Adrenal gland (tissue), 5 donors: Measurements from ENCODE around the gene GSTK1.

Source experiments
- POLR2A ChIP-seq, 2 donors: fragments of 450-650 bp; IDR thresholded peaks; one replicate each; pipeline ENCODE4 v1.6.1; 2017; ENCODE audit warnings: antibody characterized with exemption in 2 of 2, mild to moderate bottlenecking in 2 of 2, moderate library complexity in 1 of 2
- TF ChIP-seq, protein P1 (sequence below), 6 experiments: fragments of 450-650 bp in 4 of 6; fragments of 200-600 bp in 2 of 6; sonication (generic) in 1 of 6; IDR thresholded peaks; 1 replicate in 5 of 6; 2 replicates in 1 of 6; pipeline versions ENCODE4 v1.5.1 to v1.8.0; 2016 to 2021; ENCODE audit warnings: antibody characterized with exemption in 6 of 6, mild to moderate bottlenecking in 2 of 6, moderate library complexity in 1 of 6
- donor health status: DM: no; HTN: no; CAD: no.

DNA sequence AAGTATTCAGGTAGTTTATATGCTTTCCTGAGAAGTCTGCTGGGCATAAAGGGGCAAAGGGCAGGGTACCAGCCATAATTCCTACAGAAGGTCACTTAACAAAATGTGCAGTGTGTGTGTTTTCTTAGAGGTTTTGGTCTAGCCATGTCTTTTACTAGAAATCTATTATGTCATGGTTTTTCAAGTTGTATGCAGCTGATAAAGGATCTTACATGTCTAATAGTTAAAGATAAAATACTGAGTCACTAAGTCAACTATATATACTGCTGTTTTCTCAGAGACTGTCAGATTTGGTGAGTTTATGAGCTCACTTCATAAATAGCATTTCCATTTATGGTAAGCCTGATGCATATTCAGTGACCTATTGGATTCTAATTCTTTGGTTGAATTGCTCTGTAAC is 32.6 kb downstream of the GSTK1 start:
- no peak for TF ChIP-seq POLR2A (IDR thresholded peaks at IDR 0.05)
- TF ChIP-seq, protein P1, sequence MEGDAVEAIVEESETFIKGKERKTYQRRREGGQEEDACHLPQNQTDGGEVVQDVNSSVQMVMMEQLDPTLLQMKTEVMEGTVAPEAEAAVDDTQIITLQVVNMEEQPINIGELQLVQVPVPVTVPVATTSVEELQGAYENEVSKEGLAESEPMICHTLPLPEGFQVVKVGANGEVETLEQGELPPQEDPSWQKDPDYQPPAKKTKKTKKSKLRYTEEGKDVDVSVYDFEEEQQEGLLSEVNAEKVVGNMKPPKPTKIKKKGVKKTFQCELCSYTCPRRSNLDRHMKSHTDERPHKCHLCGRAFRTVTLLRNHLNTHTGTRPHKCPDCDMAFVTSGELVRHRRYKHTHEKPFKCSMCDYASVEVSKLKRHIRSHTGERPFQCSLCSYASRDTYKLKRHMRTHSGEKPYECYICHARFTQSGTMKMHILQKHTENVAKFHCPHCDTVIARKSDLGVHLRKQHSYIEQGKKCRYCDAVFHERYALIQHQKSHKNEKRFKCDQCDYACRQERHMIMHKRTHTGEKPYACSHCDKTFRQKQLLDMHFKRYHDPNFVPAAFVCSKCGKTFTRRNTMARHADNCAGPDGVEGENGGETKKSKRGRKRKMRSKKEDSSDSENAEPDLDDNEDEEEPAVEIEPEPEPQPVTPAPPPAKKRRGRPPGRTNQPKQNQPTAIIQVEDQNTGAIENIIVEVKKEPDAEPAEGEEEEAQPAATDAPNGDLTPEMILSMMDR (IDR thresholded peaks at IDR 0.05): no peak
